Lower lobe of right lung (tissue), 2 donors: ENCODE results near the gene PATL1. TPM values are rescaled to one million over a fixed set of nuclear protein-coding genes. Genes with fewer than 3 reads are reported as not detected.
"Not testable (repeated sequence)": the region's sequence is repeated elsewhere in the genome, so short reads cannot be mapped to it uniquely, and the experiment has no call there.

Experiments
- ATAC-seq, 2 donors: fragments of 200-7000 bp; cut with Tn5 transposase; one replicate each; pipeline ENCODE4 v1.9.1; 2020 to 2022; ENCODE audit warnings: mild to moderate bottlenecking in 2 of 2, moderate library complexity in 2 of 2
- DNase-seq: peaks from one replicate; pipeline ENCODE4 v3.0.0-alpha.2; 2020
- H3K27ac ChIP-seq: fragments of 200-600 bp; one replicate; pipeline ENCODE4 v1.8.0; 2022
- H3K27me3 ChIP-seq: fragments of 200-600 bp; one replicate; pipeline ENCODE4 v1.8.0; 2022; ENCODE audit warnings: low read depth
- H3K36me3 ChIP-seq: fragments of 200-600 bp; one replicate; pipeline ENCODE4 v1.8.0; 2022; ENCODE audit warnings: mild to moderate bottlenecking
- H3K4me1 ChIP-seq: fragments of 200-600 bp; one replicate; pipeline ENCODE4 v1.8.0; 2022
- H3K4me3 ChIP-seq: fragments of 200-600 bp; one replicate; pipeline ENCODE4 v1.8.0; 2022; ENCODE audit warnings: mild to moderate bottlenecking
- H3K9me3 ChIP-seq: fragments of 200-600 bp; one replicate; pipeline ENCODE4 v1.8.0; 2022
- CTCF ChIP-seq: fragments of 200-600 bp; IDR thresholded peaks from one replicate; pipeline ENCODE4 v1.8.0; 2022; ENCODE audit warnings: antibody characterized with exemption, mild to moderate bottlenecking
- intact Hi-C: fragments of 100-400 bp; cut with DNase I; formaldehyde crosslinking; loops from one replicate; pipeline ENCODE4 v1.11.0; 2022
- total RNA-seq: library from RNA; stranded (reverse); fragmentation: NEBNext Ultra II Directional; extraction: Animal tissue kit (Norgen Biotek cat#: 25700); gene quantifications from one replicate; pipeline ENCODE4 v1.2.1, GENCODE V29; 2021
- donor health status: DM: no; HTN: yes; CAD: no; lungs with severe emphysema.

PATL1 gene
- total RNA-seq, 1 donor from 2014 or later: 38.2 TPM

GRCh38 chr11:59707371-59707770 lies 38.5 kb upstream of the PATL1 start:
- H3K4me1 ChIP-seq: no peaks in the 10 kb centered on the region
- H3K4me3 ChIP-seq: no peak overlapping the region
- H3K27me3 ChIP-seq: no peaks in the 10 kb centered on the region
- intact Hi-C loops: no loop called here
- no peaks in the 10 kb centered on the region for H3K36me3 ChIP-seq
- no peaks in the 10 kb centered on the region for H3K9me3 ChIP-seq
- TF ChIP-seq CTCF: no peak
- no peak overlapping the region for H3K27ac ChIP-seq
- ATAC-seq (no peak), DNase-seq (no peak)

GRCh38 chr11:59706518-59707285 lies 37.9 kb upstream of the PATL1 start:
- H3K9me3 ChIP-seq: no peaks in the 10 kb centered on the region
- DNase-seq (no peak), ATAC-seq (no peak)
- TF ChIP-seq CTCF: no peak
- no peaks in the 10 kb centered on the region for H3K27me3 ChIP-seq
- H3K4me1 ChIP-seq: no peaks in the 10 kb centered on the region
- H3K4me3 ChIP-seq: no peak overlapping the region
- no peak overlapping the region for H3K27ac ChIP-seq
- intact Hi-C loops: no loop called here
- H3K36me3 ChIP-seq: no peaks in the 10 kb centered on the region

- Histone ChIP-seq H3K9me3 (no peaks in the 10 kb centered on the region), H3K36me3 (no peaks in the 10 kb centered on the region), H3K27ac (no peak overlapping the region), H3K27me3 (no peaks in the 10 kb centered on the region), H3K4me3 (no peak overlapping the region), H3K4me1 (no peaks in the 10 kb centered on the region)
- intact Hi-C loops: no loop called here
- DNase-seq: no peak
- no peak for TF ChIP-seq CTCF
- ATAC-seq: no peak
Observed at GRCh38 chr11:59705294-59705693, 36.5 kb upstream of the PATL1 start.

GRCh38 chr11:59703515-59703914 lies 34.7 kb upstream of the PATL1 start:
- not testable (repeated sequence) for H3K36me3 ChIP-seq

GRCh38 chr11:59700157-59700556 lies 31.3 kb upstream of the PATL1 start:
- ATAC-seq, intact Hi-C loops, H3K36me3 ChIP-seq: not testable (repeated sequence)

More at GRCh38 chr11:59703515-59703914, 34.7 kb upstream of the PATL1 start:
- H3K27ac ChIP-seq, H3K4me3 ChIP-seq, H3K9me3 ChIP-seq, H3K27me3 ChIP-seq, intact Hi-C loops, H3K4me1 ChIP-seq, DNase-seq, ATAC-seq: not testable (repeated sequence)

GRCh38 chr11:59698506-59698905 lies 29.7 kb upstream of the PATL1 start:
- Histone ChIP-seq H3K4me1 (no peaks in the 10 kb centered on the region), H3K9me3 (peaks cover 2% of the 10 kb centered on the region), H3K36me3 (no peaks in the 10 kb centered on the region), H3K27me3 (no peaks in the 10 kb centered on the region), H3K27ac (no peak overlapping the region), H3K4me3 (no peak overlapping the region)
- DNase-seq: no peak
- no peak for TF ChIP-seq CTCF
- intact Hi-C loops: no loop called here
- ATAC-seq: no peak

More at GRCh38 chr11:59700157-59700556, 31.3 kb upstream of the PATL1 start:
- H3K4me1 ChIP-seq, H3K27me3 ChIP-seq, H3K9me3 ChIP-seq, H3K4me3 ChIP-seq, DNase-seq, H3K27ac ChIP-seq: not testable (repeated sequence)
